ENCODE data around the gene BORCS5. TPM values are rescaled to one million over a fixed set of nuclear protein-coding genes. Genes with fewer than 3 reads are reported as not detected.

Gene BORCS5
- total and polyA plus RNA-seq, 8 donors: 7.7 to 13.5 (median 9.1) TPM

DNA sequence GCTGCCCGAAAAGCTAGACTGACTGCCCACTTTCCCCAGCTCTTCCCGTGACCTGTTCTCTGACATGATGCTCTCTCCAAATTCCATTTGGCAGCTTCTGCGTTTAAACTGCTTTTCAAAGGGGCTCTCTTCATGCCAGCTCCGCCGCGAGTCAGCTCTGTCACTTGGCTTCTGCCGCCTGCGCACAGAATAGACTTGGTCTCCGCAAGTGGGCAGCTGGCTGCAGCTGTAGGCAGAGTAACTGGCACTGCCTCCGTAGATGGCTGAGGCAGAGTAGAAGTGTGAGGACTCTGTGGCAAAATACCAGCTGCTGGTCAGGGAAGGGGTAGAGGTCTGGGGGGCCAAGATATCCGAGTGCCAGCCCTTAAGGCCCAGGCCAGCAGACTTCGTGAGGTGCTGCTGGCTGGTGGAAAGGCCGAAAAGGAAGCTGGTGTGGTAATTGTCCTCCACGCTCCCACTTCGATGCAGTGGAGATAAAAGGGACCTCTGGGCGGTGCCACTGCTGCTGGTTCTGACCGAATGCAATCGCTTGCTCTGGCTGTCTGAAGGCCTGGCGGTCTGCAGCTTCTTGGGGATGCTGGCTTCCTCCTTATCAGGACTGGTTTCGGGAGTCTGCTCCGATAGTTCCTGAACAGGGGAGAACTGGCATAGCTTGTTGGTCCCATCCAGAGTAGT is 120.1 kb downstream of the BORCS5 start:
- intact Hi-C loops (cut with DNase I): no loop called here
- TF ChIP-seq, protein P1, sequence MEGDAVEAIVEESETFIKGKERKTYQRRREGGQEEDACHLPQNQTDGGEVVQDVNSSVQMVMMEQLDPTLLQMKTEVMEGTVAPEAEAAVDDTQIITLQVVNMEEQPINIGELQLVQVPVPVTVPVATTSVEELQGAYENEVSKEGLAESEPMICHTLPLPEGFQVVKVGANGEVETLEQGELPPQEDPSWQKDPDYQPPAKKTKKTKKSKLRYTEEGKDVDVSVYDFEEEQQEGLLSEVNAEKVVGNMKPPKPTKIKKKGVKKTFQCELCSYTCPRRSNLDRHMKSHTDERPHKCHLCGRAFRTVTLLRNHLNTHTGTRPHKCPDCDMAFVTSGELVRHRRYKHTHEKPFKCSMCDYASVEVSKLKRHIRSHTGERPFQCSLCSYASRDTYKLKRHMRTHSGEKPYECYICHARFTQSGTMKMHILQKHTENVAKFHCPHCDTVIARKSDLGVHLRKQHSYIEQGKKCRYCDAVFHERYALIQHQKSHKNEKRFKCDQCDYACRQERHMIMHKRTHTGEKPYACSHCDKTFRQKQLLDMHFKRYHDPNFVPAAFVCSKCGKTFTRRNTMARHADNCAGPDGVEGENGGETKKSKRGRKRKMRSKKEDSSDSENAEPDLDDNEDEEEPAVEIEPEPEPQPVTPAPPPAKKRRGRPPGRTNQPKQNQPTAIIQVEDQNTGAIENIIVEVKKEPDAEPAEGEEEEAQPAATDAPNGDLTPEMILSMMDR (IDR thresholded peaks at IDR 0.05): no peak
- DNase-seq (no peak), ATAC-seq (no peak)
- no peaks in the 10 kb centered on the region for H3K27me3 ChIP-seq
- peaks cover 0 to 30% of the 10 kb centered on the region in 2 donors for H3K4me1 ChIP-seq
- no peak overlapping the region for H3K4me3 ChIP-seq
- no peaks in the 10 kb centered on the region for H3K9me3 ChIP-seq
- no peak overlapping the region for H3K27ac ChIP-seq
- peaks cover 0 to 48% of the 10 kb centered on the region in 2 donors for H3K36me3 ChIP-seq

DNA sequence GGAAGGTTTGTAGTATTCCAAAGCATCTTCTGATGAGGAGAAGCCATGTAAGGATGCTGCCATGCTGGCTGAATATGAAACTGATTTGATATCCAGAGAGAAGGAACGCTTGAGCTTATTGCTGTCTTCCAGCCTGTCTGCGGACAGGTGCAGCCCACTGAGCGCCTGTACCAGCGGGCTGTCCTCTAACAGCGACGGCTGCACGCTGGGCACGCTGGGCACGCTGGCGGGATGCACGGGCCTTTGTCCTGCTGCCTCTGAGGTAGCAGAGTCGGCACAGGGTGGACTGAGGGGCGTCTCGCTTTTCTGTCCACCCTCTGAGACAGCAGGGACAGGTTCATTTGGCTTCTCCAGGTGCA is 120.6 kb downstream of the BORCS5 start:
- intact Hi-C loops (cut with DNase I): no loop called here
- Histone ChIP-seq H3K9me3 (no peaks in the 10 kb centered on the region), H3K27me3 (no peaks in the 10 kb centered on the region), H3K36me3 (peaks cover 0 to 51% of the 10 kb centered on the region in 2 donors), H3K4me3 (no peak overlapping the region), H3K27ac (no peak overlapping the region), H3K4me1 (peaks cover 0 to 30% of the 10 kb centered on the region in 2 donors)
- ATAC-seq (no peak), DNase-seq (no peak)
- TF ChIP-seq, protein P1 (IDR thresholded peaks at IDR 0.05): no peak

DNA sequence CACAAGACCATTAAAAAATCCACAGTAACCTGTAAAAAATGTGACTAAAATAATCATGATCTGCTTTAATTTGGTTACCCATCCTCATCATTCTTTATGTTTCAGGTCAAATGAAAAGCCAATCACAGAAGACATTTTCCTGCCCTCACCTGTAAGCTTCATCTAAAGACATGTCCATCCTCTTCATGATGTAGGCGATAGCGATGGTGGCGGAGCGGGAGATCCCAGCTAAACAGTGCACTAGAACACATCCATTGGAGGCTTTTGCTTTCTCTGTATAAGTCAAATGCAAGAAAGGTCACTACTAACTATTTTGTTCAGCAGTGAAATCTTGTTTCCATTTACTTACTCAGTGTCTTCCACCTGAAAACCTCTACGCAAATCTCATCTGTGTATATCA is 123.2 kb downstream of the BORCS5 start:
- Histone ChIP-seq H3K9me3 (no peaks in the 10 kb centered on the region), H3K4me3 (no peak overlapping the region), H3K4me1 (peaks cover 0 to 23% of the 10 kb centered on the region in 2 donors), H3K27me3 (no peaks in the 10 kb centered on the region), H3K27ac (no peak overlapping the region), H3K36me3 (peaks cover 0 to 55% of the 10 kb centered on the region in 2 donors)
- DNase-seq (no peak), ATAC-seq (no peak)
- intact Hi-C loops (cut with DNase I): no loop called here
- TF ChIP-seq, protein P1 (IDR thresholded peaks at IDR 0.05): no peak

DNA sequence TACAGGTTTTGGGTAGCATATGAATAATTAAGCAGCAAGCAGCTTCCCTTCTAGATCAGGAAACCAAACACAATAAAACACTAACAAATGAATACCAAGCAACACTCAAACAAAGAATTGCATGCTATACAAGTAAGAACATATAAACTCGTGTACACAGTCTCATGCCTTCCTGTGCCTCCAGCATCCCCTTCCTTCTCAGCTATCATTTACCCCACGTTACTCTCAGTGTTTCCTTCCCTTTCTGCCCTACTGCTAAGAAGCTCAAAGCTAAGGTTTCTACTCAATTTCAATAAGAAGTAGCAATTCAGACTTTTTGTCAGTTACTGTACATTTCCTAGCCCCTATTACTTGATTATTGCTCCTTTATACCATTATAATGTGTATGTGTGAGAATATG is 124.8 kb downstream of the BORCS5 start:
- TF ChIP-seq, protein P1 (IDR thresholded peaks at IDR 0.05): no peak
- peak overlapping the region in 1 of 2 donors; percentile 55 for H3K27ac ChIP-seq
- intact Hi-C loops (cut with DNase I): no loop called here
- no peak for ATAC-seq
- H3K27me3 ChIP-seq: no peaks in the 10 kb centered on the region
- peaks cover 0 to 60% of the 10 kb centered on the region in 2 donors for H3K36me3 ChIP-seq
- H3K4me1 ChIP-seq: peaks cover 0 to 19% of the 10 kb centered on the region in 2 donors
- no peak overlapping the region for H3K4me3 ChIP-seq
- no peaks in the 10 kb centered on the region for H3K9me3 ChIP-seq
- no peak for DNase-seq

DNA sequence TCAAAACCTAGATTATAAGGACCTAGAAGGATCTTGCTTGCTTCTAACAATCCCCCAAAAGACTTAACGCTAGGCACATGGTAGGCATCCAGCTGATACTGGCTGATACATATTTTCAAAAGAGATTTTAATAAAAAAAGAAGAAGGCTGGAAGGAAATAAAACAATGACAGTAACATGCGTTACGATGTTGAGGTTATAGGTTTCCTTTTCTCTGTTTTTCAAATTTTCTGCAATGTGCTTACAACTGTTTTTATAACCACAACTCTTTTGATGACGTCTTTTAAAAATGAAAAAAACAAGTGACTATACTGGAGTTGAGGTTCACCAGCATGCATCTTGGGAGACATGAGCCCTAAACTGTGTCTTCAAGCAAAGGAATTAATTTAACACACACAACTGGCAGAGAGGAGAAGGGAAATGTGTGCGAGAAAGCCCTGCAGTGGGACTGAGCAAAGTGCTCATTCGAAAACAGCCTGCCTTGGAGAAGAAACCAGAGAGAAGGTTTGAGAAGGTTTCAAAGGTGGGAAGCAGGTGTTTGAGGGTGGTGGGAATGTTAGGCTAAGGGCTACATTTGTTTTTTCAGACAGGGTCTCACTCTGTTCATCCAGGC is 125.4 kb downstream of the BORCS5 start:
- Histone ChIP-seq H3K4me1 (peaks cover 0 to 19% of the 10 kb centered on the region in 2 donors), H3K27ac (peak overlapping the region in 1 of 2 donors; percentile 55), H3K4me3 (no peak overlapping the region), H3K9me3 (no peaks in the 10 kb centered on the region), H3K27me3 (no peaks in the 10 kb centered on the region), H3K36me3 (peaks cover 0 to 58% of the 10 kb centered on the region in 2 donors)
- intact Hi-C loops (cut with DNase I): no loop called here
- TF ChIP-seq, protein P1 (IDR thresholded peaks at IDR 0.05): no peak
- no peak for DNase-seq
- no peak for ATAC-seq
